ENCODE results near the gene HYAL3. TPM values are rescaled to one million over a fixed set of nuclear protein-coding genes. Genes with fewer than 3 reads are reported as not detected.

HYAL3 gene
- polyA plus RNA-seq, 3 donors: 3.4 to 5.8 (median 4.9) TPM

- no peak for DNase-seq
- peaks cover 26% of the 10 kb centered on the region for H3K4me1 Mint-ChIP-seq
- peaks cover 0 to 18% (median 11%) of the 10 kb centered on the region in 7 donors for H3K9me3 Mint-ChIP-seq
- no peak overlapping the region for H3K4me3 ChIP-seq (replicated peaks in 1 of 3; ENCODE audit: low read depth in 2 of 3, low read length in 3 of 3)
- no peak overlapping the region for H3K27ac ChIP-seq (ENCODE audit: low read depth in 1 of 2, low read length in 2 of 2)
- no peaks in the 10 kb centered on the region for H3K36me3 ChIP-seq (replicated peaks in 1 of 2; ENCODE audit: control insufficient read depth in 1 of 2, insufficient read depth in 2 of 2, low read length in 2 of 2)
- H3K4me1 ChIP-seq (ENCODE audit: control insufficient read depth in 1 of 2, insufficient read depth in 2 of 2, low read length in 2 of 2): peaks cover 16 to 33% of the 10 kb centered on the region in 2 donors
- no peak overlapping the region for H3K4me3 Mint-ChIP-seq
- WGBS (ENCODE audit: insufficient coverage): 92% methylated on average over 6 of the region's 10 CpGs
- H2AFZ ChIP-seq (ENCODE audit: insufficient read depth, low read depth, low read length, poor library complexity, severe bottlenecking): no peak overlapping the region
- H3K79me2 ChIP-seq (ENCODE audit: insufficient read depth, low read length): no peaks in the 10 kb centered on the region
- no peak overlapping the region for H3K9ac ChIP-seq (ENCODE audit: insufficient read depth, low read length, poor library complexity, severe bottlenecking)
- H3K27ac Mint-ChIP-seq: peak overlapping the region in 2 of 7 donors; percentile 10 to 15
- H3K4me2 ChIP-seq (replicated peaks; ENCODE audit: extremely low read depth, low read length, poor library complexity, severe bottlenecking): no peak overlapping the region
- peaks cover 54 to 66% (median 64%) of the 10 kb centered on the region in 3 donors for H3K27me3 Mint-ChIP-seq (ENCODE audit: low read depth in 3 of 3)
- peaks cover 0 to 11% of the 10 kb centered on the region in 2 donors for H3K9me3 ChIP-seq (replicated peaks in 1 of 2; ENCODE audit: control insufficient read depth in 1 of 2, insufficient read depth in 1 of 2, low read length in 2 of 2)
- peaks cover 6% of the 10 kb centered on the region for H4K20me1 ChIP-seq (ENCODE audit: insufficient read depth, low read length)
- H3K27me3 ChIP-seq (ENCODE audit: control insufficient read depth in 2 of 2, insufficient read depth in 2 of 2, low read length in 2 of 2): peaks cover 24 to 50% of the 10 kb centered on the region in 2 donors
- intact Hi-C loops (cut with micrococcal nuclease): loop anchor here in 1 of 2 donors (1.0 to 5.0 kb wide), 2 partner anchors 78 to 149 kb away; no protein-coding TSS in a partner anchor
- peaks cover 6 to 8% of the 10 kb centered on the region in 2 donors for H3K36me3 Mint-ChIP-seq
- no peak for TF ChIP-seq CTCF (IDR thresholded peaks at IDR 0.05)
Measured at GRCh38 chr3:50271314-50271936, 27.8 kb downstream of the HYAL3 start.

- Mint-ChIP-seq H3K4me3 (no peak overlapping the region), H3K27me3 (ENCODE audit: low read depth in 3 of 3) (peaks cover 53 to 68% (median 64%) of the 10 kb centered on the region in 3 donors), H3K27ac (peak overlapping the region in 1 of 7 donors; percentile 24), H3K9me3 (peaks cover 0 to 13% (median 7%) of the 10 kb centered on the region in 7 donors), H3K4me1 (peaks cover 21% of the 10 kb centered on the region), H3K36me3 (peaks cover 4 to 5% of the 10 kb centered on the region in 2 donors)
- peak in 1 of 3 donors; percentile 32 for DNase-seq
- H3K27me3 ChIP-seq (ENCODE audit: control insufficient read depth in 2 of 2, insufficient read depth in 2 of 2, low read length in 2 of 2): peaks cover 16 to 49% of the 10 kb centered on the region in 2 donors
- peaks cover 16 to 26% of the 10 kb centered on the region in 2 donors for H3K4me1 ChIP-seq (ENCODE audit: control insufficient read depth in 1 of 2, insufficient read depth in 2 of 2, low read length in 2 of 2)
- no peak overlapping the region for H3K27ac ChIP-seq (ENCODE audit: low read depth in 1 of 2, low read length in 2 of 2)
- H4K20me1 ChIP-seq (ENCODE audit: insufficient read depth, low read length): peaks cover 6% of the 10 kb centered on the region
- no peaks in the 10 kb centered on the region for H3K79me2 ChIP-seq (ENCODE audit: insufficient read depth, low read length)
- H3K4me2 ChIP-seq (replicated peaks; ENCODE audit: extremely low read depth, low read length, poor library complexity, severe bottlenecking): no peak overlapping the region
- H3K9me3 ChIP-seq (replicated peaks in 1 of 2; ENCODE audit: control insufficient read depth in 1 of 2, insufficient read depth in 1 of 2, low read length in 2 of 2): peaks cover 0 to 11% of the 10 kb centered on the region in 2 donors
- no peak for TF ChIP-seq CTCF (IDR thresholded peaks at IDR 0.05)
- no peak overlapping the region for H2AFZ ChIP-seq (ENCODE audit: insufficient read depth, low read depth, low read length, poor library complexity, severe bottlenecking)
- WGBS (ENCODE audit: insufficient coverage): 100% methylated on average over 9 of the region's 19 CpGs
- H3K36me3 ChIP-seq (replicated peaks in 1 of 2; ENCODE audit: control insufficient read depth in 1 of 2, insufficient read depth in 2 of 2, low read length in 2 of 2): no peaks in the 10 kb centered on the region
- no peak overlapping the region for H3K4me3 ChIP-seq (replicated peaks in 1 of 3; ENCODE audit: low read depth in 2 of 3, low read length in 3 of 3)
- H3K9ac ChIP-seq (ENCODE audit: insufficient read depth, low read length, poor library complexity, severe bottlenecking): no peak overlapping the region
- intact Hi-C loops (cut with micrococcal nuclease): loop anchor here in 1 of 2 donors (1.0 to 5.0 kb wide), 2 partner anchors 77 to 148 kb away; no protein-coding TSS in a partner anchor
Measured at GRCh38 chr3:50270422-50271224, 28.6 kb downstream of the HYAL3 start.

Measured in CD14-positive monocyte (primary cell).